ENCODE results near the gene ZYG11B. TPM values are rescaled to one million over a fixed set of nuclear protein-coding genes. Genes with fewer than 3 reads are reported as not detected.
A peak's percentile ranks its signal among the peaks of the same experiment; 100 is the strongest.

ZYG11B gene
- total RNA-seq, 1 donor from 2014 or later: 39.0 TPM

DNA sequence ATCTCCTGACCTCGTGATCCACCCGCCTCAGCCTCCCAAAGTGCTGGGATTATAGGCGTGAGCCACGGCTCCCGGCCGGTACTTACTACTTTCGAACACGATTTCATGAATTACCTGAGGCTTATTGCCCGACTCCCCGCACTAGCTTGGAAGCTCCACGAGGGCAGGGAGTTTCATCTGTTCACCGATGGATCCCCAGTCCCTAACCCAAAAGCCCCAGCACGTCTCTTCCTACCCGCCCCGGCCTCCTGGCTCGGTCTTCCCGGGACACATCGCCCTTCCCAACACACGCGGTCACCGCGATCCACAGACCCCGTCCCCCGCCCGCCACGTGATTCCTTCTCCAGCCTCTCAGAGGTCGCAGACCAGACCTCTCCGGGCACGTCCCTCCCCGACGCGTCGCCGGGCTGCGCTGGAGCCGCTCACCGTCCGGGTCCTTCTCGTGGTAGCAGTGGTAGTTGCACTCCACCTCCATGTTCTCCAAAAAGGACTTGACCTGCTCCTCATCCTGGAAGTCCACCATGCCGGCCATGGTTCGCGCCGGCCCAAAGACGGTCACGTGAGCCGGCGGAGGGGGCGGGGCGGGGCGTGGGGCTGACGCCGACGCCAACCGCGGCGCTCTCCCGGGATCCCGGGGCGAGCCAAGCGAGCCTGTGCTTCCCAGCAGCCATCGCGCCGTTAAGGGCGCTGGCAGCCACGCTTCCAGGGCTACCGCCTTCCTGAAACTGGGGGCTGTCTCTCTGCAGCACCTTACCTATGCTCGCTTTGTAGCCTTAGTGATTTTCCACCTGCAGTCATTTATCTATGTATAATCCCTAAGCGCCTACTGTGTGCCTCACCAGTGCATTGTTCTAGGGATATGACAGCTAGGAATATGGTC is 28.2 kb upstream of the ZYG11B start, which contains the start of gene COA7:
Gene COA7 (minus strand): TSS at position 553 of the 880 bp plus-strand sequence. CDS start 21 bp downstream, at position 532.
- Mint-ChIP-seq H3K27me3 (ENCODE audit: unreplicated experiment) (no peaks in the 10 kb centered on the region), H3K27ac (ENCODE audit: unreplicated experiment) (peak within 1 kb of the TSS; percentile 48), H3K4me3 (ENCODE audit: unreplicated experiment) (peak within 1 kb of the TSS; percentile 90), H3K4me1 (ENCODE audit: unreplicated experiment) (peaks cover 6% of the 10 kb centered on the region), H3K36me3 (ENCODE audit: low read depth, unreplicated experiment) (peaks cover 1% of the 10 kb centered on the region), H3K9me3 (ENCODE audit: unreplicated experiment) (no peaks in the 10 kb centered on the region)
- TF ChIP-seq, protein P1, sequence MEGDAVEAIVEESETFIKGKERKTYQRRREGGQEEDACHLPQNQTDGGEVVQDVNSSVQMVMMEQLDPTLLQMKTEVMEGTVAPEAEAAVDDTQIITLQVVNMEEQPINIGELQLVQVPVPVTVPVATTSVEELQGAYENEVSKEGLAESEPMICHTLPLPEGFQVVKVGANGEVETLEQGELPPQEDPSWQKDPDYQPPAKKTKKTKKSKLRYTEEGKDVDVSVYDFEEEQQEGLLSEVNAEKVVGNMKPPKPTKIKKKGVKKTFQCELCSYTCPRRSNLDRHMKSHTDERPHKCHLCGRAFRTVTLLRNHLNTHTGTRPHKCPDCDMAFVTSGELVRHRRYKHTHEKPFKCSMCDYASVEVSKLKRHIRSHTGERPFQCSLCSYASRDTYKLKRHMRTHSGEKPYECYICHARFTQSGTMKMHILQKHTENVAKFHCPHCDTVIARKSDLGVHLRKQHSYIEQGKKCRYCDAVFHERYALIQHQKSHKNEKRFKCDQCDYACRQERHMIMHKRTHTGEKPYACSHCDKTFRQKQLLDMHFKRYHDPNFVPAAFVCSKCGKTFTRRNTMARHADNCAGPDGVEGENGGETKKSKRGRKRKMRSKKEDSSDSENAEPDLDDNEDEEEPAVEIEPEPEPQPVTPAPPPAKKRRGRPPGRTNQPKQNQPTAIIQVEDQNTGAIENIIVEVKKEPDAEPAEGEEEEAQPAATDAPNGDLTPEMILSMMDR (IDR thresholded peaks at IDR 0.05; ENCODE audit: unreplicated experiment): no peak
- DNase-seq (ENCODE audit: low spot score): peak; percentile 81

DNA sequence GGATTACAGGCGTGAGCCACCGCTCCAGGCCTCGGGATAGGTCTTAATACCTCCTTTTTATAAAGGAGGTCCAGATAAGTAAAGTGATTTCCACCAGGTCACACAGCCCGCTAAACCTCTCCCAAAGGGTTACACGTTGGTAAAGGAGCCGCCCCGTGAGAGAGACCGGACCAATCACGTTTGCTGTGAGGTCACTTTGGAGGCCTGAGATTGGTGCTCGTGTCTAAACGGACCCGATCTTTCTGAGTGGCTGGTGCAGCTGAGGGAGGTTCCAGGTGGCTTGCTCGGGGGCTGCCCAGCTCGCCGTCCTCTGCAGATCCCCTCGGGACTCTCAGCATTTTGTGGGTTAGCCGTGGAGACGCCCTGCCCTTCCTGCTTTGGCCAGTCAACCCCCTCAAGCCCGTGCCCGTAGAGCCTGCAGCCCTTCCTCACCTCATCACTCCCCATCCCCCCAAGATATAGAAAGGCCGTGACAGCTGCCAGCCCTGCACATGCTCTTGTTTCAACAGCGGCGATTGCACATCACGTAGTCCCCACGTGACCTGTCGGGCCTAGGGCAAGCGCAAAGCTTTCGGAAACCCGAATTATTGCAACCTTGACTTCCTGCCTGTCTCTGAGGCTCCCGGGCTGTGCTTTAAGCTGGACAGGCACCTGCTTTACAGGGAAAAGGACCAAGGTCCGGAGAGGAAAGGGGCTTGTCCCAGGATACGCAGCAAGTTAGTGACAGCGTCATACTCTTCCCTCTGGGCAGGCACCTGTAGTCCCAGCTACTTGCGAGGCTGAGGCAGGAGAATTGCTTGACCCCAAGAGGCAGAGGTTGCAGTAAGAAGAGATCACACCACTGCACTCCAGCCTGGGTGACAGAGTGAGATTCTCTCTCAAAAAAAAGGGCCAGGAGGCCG is 23.1 kb upstream of the ZYG11B start:
- TF ChIP-seq, protein P1 (IDR thresholded peaks at IDR 0.05; ENCODE audit: unreplicated experiment): no peak
- no peaks in the 10 kb centered on the region for H3K9me3 Mint-ChIP-seq (ENCODE audit: unreplicated experiment)
- no peaks in the 10 kb centered on the region for H3K27me3 Mint-ChIP-seq (ENCODE audit: unreplicated experiment)
- peak overlapping the region; percentile 95 for H3K4me3 Mint-ChIP-seq (ENCODE audit: unreplicated experiment)
- H3K4me1 Mint-ChIP-seq (ENCODE audit: unreplicated experiment): peaks cover 7% of the 10 kb centered on the region
- no peaks in the 10 kb centered on the region for H3K36me3 Mint-ChIP-seq (ENCODE audit: low read depth, unreplicated experiment)
- DNase-seq (ENCODE audit: low spot score): peak; percentile 78
- H3K27ac Mint-ChIP-seq (ENCODE audit: unreplicated experiment): peak overlapping the region; percentile 84

DNA sequence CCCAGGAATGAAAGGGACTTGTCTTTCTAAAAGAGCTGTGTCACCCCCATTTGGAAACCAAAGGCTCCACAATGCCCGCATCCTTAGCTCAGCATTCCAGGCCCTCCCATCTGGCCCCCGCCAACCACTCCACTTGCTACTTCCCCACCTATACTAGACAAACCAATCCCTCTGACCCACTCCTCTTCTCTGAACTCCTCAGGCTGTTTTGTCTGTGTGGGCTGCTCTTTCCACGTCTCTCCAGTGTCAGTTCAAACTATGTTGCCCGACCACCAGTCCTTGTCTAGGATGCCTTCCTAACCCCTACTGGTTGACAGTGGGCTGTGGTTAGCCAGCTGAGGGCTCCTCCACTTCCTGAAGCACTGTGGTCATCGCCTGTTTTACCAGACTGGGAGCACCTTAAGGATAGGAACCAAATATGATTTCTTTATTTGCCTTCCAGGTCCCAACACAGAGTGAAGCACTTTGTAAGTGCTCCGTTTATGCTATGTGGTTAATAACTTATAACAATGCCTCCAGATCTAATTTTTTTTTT is 20.1 kb upstream of the ZYG11B start:
- no peaks in the 10 kb centered on the region for H3K27me3 Mint-ChIP-seq (ENCODE audit: unreplicated experiment)
- no peak for DNase-seq (ENCODE audit: low spot score)
- no peaks in the 10 kb centered on the region for H3K9me3 Mint-ChIP-seq (ENCODE audit: unreplicated experiment)
- H3K4me1 Mint-ChIP-seq (ENCODE audit: unreplicated experiment): peaks cover 16% of the 10 kb centered on the region
- H3K27ac Mint-ChIP-seq (ENCODE audit: unreplicated experiment): no peak overlapping the region
- H3K36me3 Mint-ChIP-seq (ENCODE audit: low read depth, unreplicated experiment): no peaks in the 10 kb centered on the region
- TF ChIP-seq, protein P1 (IDR thresholded peaks at IDR 0.05; ENCODE audit: unreplicated experiment): no peak
- H3K4me3 Mint-ChIP-seq (ENCODE audit: unreplicated experiment): no peak overlapping the region

DNA sequence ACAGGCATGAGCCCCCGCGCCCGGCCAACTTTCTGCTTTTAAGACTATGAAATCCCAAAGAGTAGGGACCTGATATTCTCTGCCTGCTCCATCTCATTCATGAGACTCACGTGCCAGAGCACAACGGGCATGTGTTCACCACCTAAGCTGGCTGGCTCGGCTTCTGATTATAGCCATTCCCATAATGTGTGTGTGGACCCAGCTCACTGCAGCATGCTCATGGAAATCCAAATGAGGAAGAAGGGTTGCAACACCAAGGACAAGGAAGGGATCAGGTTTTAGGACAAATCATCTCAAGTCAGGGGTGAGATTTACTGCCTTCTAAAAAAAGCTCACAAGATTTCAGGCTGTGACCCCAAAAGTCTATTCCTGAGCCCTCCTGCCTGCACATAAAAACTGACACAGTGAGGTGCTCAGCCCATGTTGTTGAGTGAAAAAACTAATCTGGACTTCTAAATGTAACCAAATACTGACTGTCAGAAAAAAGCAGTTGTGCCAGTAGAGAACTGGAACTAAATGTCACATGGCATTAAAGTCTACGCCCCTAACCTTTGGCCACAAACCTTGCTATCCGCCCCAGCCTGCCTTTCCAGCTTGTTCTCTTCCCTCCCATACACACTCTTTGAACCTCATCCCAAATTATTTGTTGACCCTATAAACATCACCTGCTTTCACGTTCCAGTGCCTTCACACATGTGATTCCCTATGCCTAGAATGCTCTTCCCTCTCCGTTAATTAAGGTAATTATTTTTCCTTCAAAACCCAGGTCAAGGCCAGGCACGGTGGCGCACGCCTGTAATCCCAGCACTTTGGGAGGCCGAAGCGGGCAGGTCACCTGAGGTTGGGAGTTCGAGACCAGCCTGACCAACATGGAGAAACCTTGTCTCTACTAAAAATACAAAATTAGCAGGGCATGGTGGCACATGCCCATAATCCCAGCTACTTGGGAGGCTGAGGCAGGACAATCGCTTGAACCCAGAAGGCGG is 19.0 kb upstream of the ZYG11B start:
- TF ChIP-seq, protein P1 (IDR thresholded peaks at IDR 0.05; ENCODE audit: unreplicated experiment): no peak
- Mint-ChIP-seq H3K36me3 (ENCODE audit: low read depth, unreplicated experiment) (no peaks in the 10 kb centered on the region), H3K27me3 (ENCODE audit: unreplicated experiment) (no peaks in the 10 kb centered on the region), H3K9me3 (ENCODE audit: unreplicated experiment) (no peaks in the 10 kb centered on the region), H3K27ac (ENCODE audit: unreplicated experiment) (no peak overlapping the region), H3K4me3 (ENCODE audit: unreplicated experiment) (no peak overlapping the region), H3K4me1 (ENCODE audit: unreplicated experiment) (peaks cover 16% of the 10 kb centered on the region)
- no peak for DNase-seq (ENCODE audit: low spot score)
